Left hindlimb (tissue), 1 donor: ENCODE data around the gene RNU1-1.
"Not testable (repeated sequence)": the region's sequence is repeated elsewhere in the genome, so short reads cannot be mapped to it uniquely, and the experiment has no call there.

ENCODE experiments used
- DNase-seq: peaks from one replicate; pipeline ENCODE4 v3.0.0-alpha.2; 2018

The RNU1-1 gene

GRCh38 chr1:16521288-16521583, 7.2 kb upstream of the RNU1-1 start:
- no peak for DNase-seq

- DNase-seq = not testable (repeated sequence)
These were observed 6.6 kb upstream of the RNU1-1 start for GRCh38 chr1:16520435-16521287.

GRCh38 chr1:16519255-16519951, 5.3 kb upstream of the RNU1-1 start:
- DNase-seq = not testable (repeated sequence)

- DNase-seq = not testable (repeated sequence)
These were observed 4.8 kb upstream of the RNU1-1 start for GRCh38 chr1:16518913-16519254.

GRCh38 chr1:16516694-16517410, 2.8 kb upstream of the RNU1-1 start:
- not testable (repeated sequence) for DNase-seq

- peak; percentile 56 for DNase-seq
These were observed 526 bp downstream of the RNU1-1 start for GRCh38 chr1:16513412-16514106.

- DNase-seq = not testable (repeated sequence)
These were observed 1.3 kb downstream of the RNU1-1 start for GRCh38 chr1:16512624-16513411.

- DNase-seq = not testable (repeated sequence)
These were observed 2.2 kb downstream of the RNU1-1 start for GRCh38 chr1:16511926-16512325.

- not testable (repeated sequence) for DNase-seq
These were observed 5.1 kb downstream of the RNU1-1 start for GRCh38 chr1:16508861-16509445.

GRCh38 chr1:16506364-16507136, 7.5 kb downstream of the RNU1-1 start:
- DNase-seq = not testable (repeated sequence)

- not testable (repeated sequence) for DNase-seq
These were observed 8.2 kb downstream of the RNU1-1 start for GRCh38 chr1:16505870-16506269.

GRCh38 chr1:16503494-16503893, 10.6 kb downstream of the RNU1-1 start:
- no peak for DNase-seq

GRCh38 chr1:16501446-16501845, 12.6 kb downstream of the RNU1-1 start:
- DNase-seq = not testable (repeated sequence)

- not testable (repeated sequence) for DNase-seq
These were observed 13.1 kb downstream of the RNU1-1 start for GRCh38 chr1:16500975-16501374.

GRCh38 chr1:16500466-16500865, 13.6 kb downstream of the RNU1-1 start:
- not testable (repeated sequence) for DNase-seq

GRCh38 chr1:16498573-16499413, 15.3 kb downstream of the RNU1-1 start:
- peak; percentile 95 for DNase-seq

GRCh38 chr1:16498047-16498446, 16.0 kb downstream of the RNU1-1 start:
- DNase-seq = not testable (repeated sequence)

GRCh38 chr1:16497474-16497904, 16.6 kb downstream of the RNU1-1 start:
- not testable (repeated sequence) for DNase-seq

- not testable (repeated sequence) for DNase-seq
These were observed 20.4 kb downstream of the RNU1-1 start for GRCh38 chr1:16493731-16494130.

- DNase-seq = not testable (repeated sequence)
These were observed 21.1 kb downstream of the RNU1-1 start for GRCh38 chr1:16492937-16493336.
